ENCODE results near the gene AMBRA1.

- no peak for TF ChIP-seq CTCF (IDR thresholded peaks at IDR 0.05; ENCODE audit: insufficient read depth, low read depth, low read length)
- TF ChIP-seq EZH2 (IDR thresholded peaks at IDR 0.05; ENCODE audit: insufficient read depth, low read length): no peak
Observed at GRCh38 chr11:46535688-46536087, 58.1 kb downstream of the AMBRA1 start.
